Activated CD8-positive, alpha-beta memory T cell treated with anti-CD3 and anti-CD28 coated beads, Interleukin-2, amount 50 U/mL, for 4 hours (primary cell): ENCODE data around the gene ANAPC1.
A peak's percentile ranks its signal among the peaks of the same experiment; 100 is the strongest.
"Not testable (repeated sequence)": the region's sequence is repeated elsewhere in the genome, so short reads cannot be mapped to it uniquely, and the experiment has no call there.

ENCODE experiments used
- DNase-seq: peaks from one replicate; pipeline ENCODE4 v3.0.0-alpha.2; 2020

The ANAPC1 gene

GRCh38 chr2:111790633-111791032 lies 93.4 kb downstream of the ANAPC1 start:
- DNase-seq, result not testable (repeated sequence)

- not testable (repeated sequence) for DNase-seq
Observed at GRCh38 chr2:111784081-111784480, 99.9 kb downstream of the ANAPC1 start.

GRCh38 chr2:111782195-111782594 lies 101.8 kb downstream of the ANAPC1 start:
- not testable (repeated sequence) for DNase-seq

- DNase-seq, result not testable (repeated sequence)
Observed at GRCh38 chr2:111781443-111782094, 102.4 kb downstream of the ANAPC1 start.

- not testable (repeated sequence) for DNase-seq
Observed at GRCh38 chr2:111777155-111777554, 106.8 kb downstream of the ANAPC1 start.

GRCh38 chr2:111776296-111776695 lies 107.7 kb downstream of the ANAPC1 start:
- DNase-seq, result not testable (repeated sequence)

- DNase-seq, result not testable (repeated sequence)
Observed at GRCh38 chr2:111772180-111772579, 111.8 kb downstream of the ANAPC1 start.

GRCh38 chr2:111770916-111771658 lies 112.9 kb downstream of the ANAPC1 start:
- DNase-seq, result not testable (repeated sequence)

- DNase-seq, result not testable (repeated sequence)
Observed at GRCh38 chr2:111768266-111769190, 115.5 kb downstream of the ANAPC1 start.

GRCh38 chr2:111767087-111767486 lies 116.9 kb downstream of the ANAPC1 start:
- not testable (repeated sequence) for DNase-seq

- not testable (repeated sequence) for DNase-seq
Observed at GRCh38 chr2:111766295-111766694, 117.7 kb downstream of the ANAPC1 start.

GRCh38 chr2:111764151-111764550 lies 119.8 kb downstream of the ANAPC1 start:
- DNase-seq, result not testable (repeated sequence)

GRCh38 chr2:111760697-111761284 lies 123.2 kb downstream of the ANAPC1 start:
- not testable (repeated sequence) for DNase-seq

- DNase-seq, result not testable (repeated sequence)
Observed at GRCh38 chr2:111752533-111752932, 131.5 kb downstream of the ANAPC1 start.

GRCh38 chr2:111750641-111751040 lies 133.4 kb downstream of the ANAPC1 start:
- not testable (repeated sequence) for DNase-seq

- DNase-seq, result not testable (repeated sequence)
Observed at GRCh38 chr2:111748429-111748828, 135.6 kb downstream of the ANAPC1 start.

- DNase-seq, result peak; percentile 64
Observed at GRCh38 chr2:111747410-111748115, 136.4 kb downstream of the ANAPC1 start.

- DNase-seq, result not testable (repeated sequence)
Observed at GRCh38 chr2:111744751-111745150, 139.2 kb downstream of the ANAPC1 start.

GRCh38 chr2:111741517-111741916 lies 142.5 kb downstream of the ANAPC1 start:
- not testable (repeated sequence) for DNase-seq

GRCh38 chr2:111735838-111736721 lies 147.9 kb downstream of the ANAPC1 start:
- DNase-seq, result not testable (repeated sequence)

- DNase-seq, result not testable (repeated sequence)
Observed at GRCh38 chr2:111735420-111735819, 148.6 kb downstream of the ANAPC1 start.
